ENCODE data around the gene CEP164. TPM values are rescaled to one million over a fixed set of nuclear protein-coding genes. Genes with fewer than 3 reads are reported as not detected.

CEP164 gene
- total RNA-seq, 1 donor from 2014 or later, result 28.6 TPM

GRCh38 chr11:117417342-117417741 lies 89.7 kb downstream of the CEP164 start:
- Mint-ChIP-seq H3K27ac (ENCODE audit: unreplicated experiment) (no peak overlapping the region), H3K4me3 (ENCODE audit: unreplicated experiment) (no peak overlapping the region), H3K27me3 (ENCODE audit: unreplicated experiment) (peaks cover 4% of the 10 kb centered on the region), H3K4me1 (ENCODE audit: unreplicated experiment) (no peaks in the 10 kb centered on the region), H3K9me3 (ENCODE audit: unreplicated experiment) (no peaks in the 10 kb centered on the region), H3K36me3 (ENCODE audit: low read depth, unreplicated experiment) (peaks cover 4% of the 10 kb centered on the region)
- DNase-seq (ENCODE audit: low spot score), result no peak
- no peak for TF ChIP-seq CTCF (IDR thresholded peaks at IDR 0.05; ENCODE audit: unreplicated experiment)

- H3K27ac Mint-ChIP-seq (ENCODE audit: unreplicated experiment), result no peak overlapping the region
- no peak for DNase-seq (ENCODE audit: low spot score)
- peaks cover 4% of the 10 kb centered on the region for H3K27me3 Mint-ChIP-seq (ENCODE audit: unreplicated experiment)
- H3K9me3 Mint-ChIP-seq (ENCODE audit: unreplicated experiment), result no peaks in the 10 kb centered on the region
- H3K36me3 Mint-ChIP-seq (ENCODE audit: low read depth, unreplicated experiment), result peaks cover 4% of the 10 kb centered on the region
- H3K4me3 Mint-ChIP-seq (ENCODE audit: unreplicated experiment), result no peak overlapping the region
- TF ChIP-seq CTCF (IDR thresholded peaks at IDR 0.05; ENCODE audit: unreplicated experiment), result no peak
- H3K4me1 Mint-ChIP-seq (ENCODE audit: unreplicated experiment), result no peaks in the 10 kb centered on the region
These were observed 90.2 kb downstream of the CEP164 start for GRCh38 chr11:117417856-117418255.

GRCh38 chr11:117418737-117419481 lies 91.3 kb downstream of the CEP164 start:
- peaks cover 4% of the 10 kb centered on the region for H3K27me3 Mint-ChIP-seq (ENCODE audit: unreplicated experiment)
- H3K36me3 Mint-ChIP-seq (ENCODE audit: low read depth, unreplicated experiment), result no peaks in the 10 kb centered on the region
- H3K4me3 Mint-ChIP-seq (ENCODE audit: unreplicated experiment), result no peak overlapping the region
- no peak overlapping the region for H3K27ac Mint-ChIP-seq (ENCODE audit: unreplicated experiment)
- TF ChIP-seq CTCF (IDR thresholded peaks at IDR 0.05; ENCODE audit: unreplicated experiment), result no peak
- DNase-seq (ENCODE audit: low spot score), result no peak
- H3K4me1 Mint-ChIP-seq (ENCODE audit: unreplicated experiment), result no peaks in the 10 kb centered on the region
- no peaks in the 10 kb centered on the region for H3K9me3 Mint-ChIP-seq (ENCODE audit: unreplicated experiment)

- no peak for TF ChIP-seq CTCF (IDR thresholded peaks at IDR 0.05; ENCODE audit: unreplicated experiment)
- DNase-seq (ENCODE audit: low spot score), result no peak
- Mint-ChIP-seq H3K4me3 (ENCODE audit: unreplicated experiment) (no peak overlapping the region), H3K27ac (ENCODE audit: unreplicated experiment) (no peak overlapping the region), H3K36me3 (ENCODE audit: low read depth, unreplicated experiment) (no peaks in the 10 kb centered on the region), H3K27me3 (ENCODE audit: unreplicated experiment) (peaks cover 4% of the 10 kb centered on the region), H3K4me1 (ENCODE audit: unreplicated experiment) (no peaks in the 10 kb centered on the region), H3K9me3 (ENCODE audit: unreplicated experiment) (no peaks in the 10 kb centered on the region)
These were observed 92.0 kb downstream of the CEP164 start for GRCh38 chr11:117419482-117420142.

GRCh38 chr11:117420143-117420485 lies 92.5 kb downstream of the CEP164 start:
- no peaks in the 10 kb centered on the region for H3K36me3 Mint-ChIP-seq (ENCODE audit: low read depth, unreplicated experiment)
- no peaks in the 10 kb centered on the region for H3K9me3 Mint-ChIP-seq (ENCODE audit: unreplicated experiment)
- no peak for TF ChIP-seq CTCF (IDR thresholded peaks at IDR 0.05; ENCODE audit: unreplicated experiment)
- no peaks in the 10 kb centered on the region for H3K4me1 Mint-ChIP-seq (ENCODE audit: unreplicated experiment)
- no peak overlapping the region for H3K27ac Mint-ChIP-seq (ENCODE audit: unreplicated experiment)
- peaks cover 4% of the 10 kb centered on the region for H3K27me3 Mint-ChIP-seq (ENCODE audit: unreplicated experiment)
- no peak for DNase-seq (ENCODE audit: low spot score)
- H3K4me3 Mint-ChIP-seq (ENCODE audit: unreplicated experiment), result no peak overlapping the region
